AG20443 (cell line): ENCODE results near the gene POLR1H.
A peak's percentile ranks its signal among the peaks of the same experiment; 100 is the strongest.
"Not testable (repeated sequence)": the region's sequence is repeated elsewhere in the genome, so short reads cannot be mapped to it uniquely, and the experiment has no call there.

ENCODE experiments used
- DNase-seq: peaks from one replicate; pipeline ENCODE4 v3.0.0; 2012; ENCODE audit warnings: low spot score, mixed read lengths

POLR1H gene, protein sequence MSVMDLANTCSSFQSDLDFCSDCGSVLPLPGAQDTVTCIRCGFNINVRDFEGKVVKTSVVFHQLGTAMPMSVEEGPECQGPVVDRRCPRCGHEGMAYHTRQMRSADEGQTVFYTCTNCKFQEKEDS

GRCh38 chr6:30061092-30061857 lies at the start of gene POLR1H:
POLR1H (plus strand) TSS chr6:30061265; CDS start chr6:30061525, 260 bp downstream.
- DNase-seq, result peak; percentile 97

GRCh38 chr6:30013291-30013922 lies 47.7 kb upstream of the POLR1H start:
- peak; percentile 55 for DNase-seq

- DNase-seq, result no peak
Measured at GRCh38 chr6:30019819-30020218, 41.2 kb upstream of the POLR1H start.

DNA sequence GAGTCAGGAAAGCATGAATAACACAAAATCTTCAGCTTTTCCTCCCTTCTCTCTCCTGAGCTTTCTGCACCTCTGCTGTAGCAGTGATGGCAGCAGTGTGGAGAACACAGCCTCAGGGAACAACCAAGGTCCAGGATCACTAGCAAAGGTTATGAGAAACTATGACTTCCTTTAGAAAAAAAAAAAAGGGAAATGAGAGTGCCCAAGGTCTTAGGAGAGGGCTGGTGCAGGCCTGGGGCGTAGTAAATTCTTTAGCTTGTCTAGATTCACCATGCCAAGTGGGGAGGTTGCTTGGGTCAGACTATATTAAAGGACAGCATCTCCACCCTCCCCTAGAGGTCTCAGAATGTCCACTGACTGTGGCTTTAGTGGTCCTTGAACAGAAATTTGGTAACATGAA lies 40.4 kb upstream of the POLR1H start:
- DNase-seq, result no peak

- DNase-seq, result no peak
Measured at GRCh38 chr6:30022189-30022588, 38.9 kb upstream of the POLR1H start.

DNA sequence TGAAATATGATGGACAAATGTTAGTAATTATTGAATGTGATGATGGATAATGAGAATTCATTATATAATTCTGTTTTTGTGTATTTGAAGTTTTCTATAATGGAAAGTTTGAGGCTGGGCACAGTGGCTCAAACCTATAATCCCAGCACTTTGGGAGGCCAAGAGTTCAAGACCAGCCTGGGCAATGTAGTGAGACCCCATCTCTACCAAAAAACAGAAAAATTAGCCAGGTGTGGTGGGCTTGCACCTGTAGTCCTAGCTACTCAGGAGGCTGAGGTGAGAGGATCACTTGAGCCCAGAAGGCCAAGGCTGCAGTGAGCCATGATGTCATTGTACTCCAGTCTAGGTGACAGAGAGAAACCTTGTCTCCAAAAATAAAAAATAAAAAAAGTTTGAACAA lies 38.4 kb upstream of the POLR1H start:
- not testable (repeated sequence) for DNase-seq

- DNase-seq, result no peak
Measured at GRCh38 chr6:30025186-30025585, 35.9 kb upstream of the POLR1H start.

DNA sequence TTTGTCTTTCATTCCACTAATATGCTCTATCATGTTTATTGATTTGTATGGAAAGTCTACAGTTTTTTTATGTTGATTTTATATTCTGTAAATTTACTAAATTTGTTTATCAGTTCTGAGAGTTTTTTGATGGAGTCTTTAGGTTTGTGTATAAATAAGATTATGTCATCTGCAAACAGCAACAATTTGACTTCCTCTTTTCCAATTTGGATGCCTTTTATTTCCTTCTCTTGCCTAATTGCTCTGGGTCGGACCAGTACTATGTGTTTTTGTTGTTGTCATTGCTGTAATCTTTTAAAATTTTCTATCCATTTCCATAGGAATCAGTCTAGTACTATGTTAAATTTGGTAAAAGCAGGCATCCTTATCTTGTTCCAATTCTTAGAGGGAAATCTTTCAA lies 31.5 kb upstream of the POLR1H start:
- DNase-seq, result no peak

DNA sequence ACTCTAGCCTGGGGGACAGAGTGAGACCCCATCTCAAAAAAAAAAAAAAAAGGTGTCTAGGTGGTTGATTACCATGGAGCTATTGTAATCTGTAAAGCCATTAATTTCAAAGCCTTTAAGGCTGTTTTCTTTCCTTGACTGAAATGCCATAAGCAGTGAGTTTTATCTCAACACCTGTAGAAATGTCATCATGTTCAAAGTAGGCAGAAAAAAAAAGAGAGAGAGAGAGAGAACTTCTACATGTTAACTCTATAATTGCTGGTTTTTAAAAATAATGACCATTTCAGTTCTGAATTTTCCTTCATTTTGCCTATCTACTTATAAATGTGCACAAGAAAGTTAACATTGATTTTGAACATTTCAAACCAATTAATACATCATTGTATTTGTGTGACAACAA lies 29.7 kb upstream of the POLR1H start:
- no peak for DNase-seq

- DNase-seq, result peak; percentile 26
Measured at GRCh38 chr6:30033440-30033839, 27.6 kb upstream of the POLR1H start.

DNA sequence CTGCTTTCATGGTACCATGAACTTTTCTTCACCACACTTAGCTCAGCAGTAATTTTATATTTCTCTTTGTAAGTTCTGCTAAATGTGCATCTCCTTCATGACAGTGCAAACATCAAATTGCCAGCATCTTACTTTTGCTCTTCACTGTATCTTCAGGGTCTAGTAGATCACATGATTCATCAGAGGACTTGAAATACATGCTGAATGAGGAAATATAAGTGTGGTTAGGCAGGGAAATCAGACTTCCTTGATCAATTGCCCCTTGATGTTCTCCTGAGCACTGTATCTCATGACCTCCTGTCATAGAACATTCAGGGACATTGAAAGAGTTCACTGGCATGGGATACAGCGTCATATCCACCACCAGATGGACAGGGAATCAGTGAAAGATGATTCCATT lies 25.3 kb upstream of the POLR1H start:
- DNase-seq, result no peak

DNA sequence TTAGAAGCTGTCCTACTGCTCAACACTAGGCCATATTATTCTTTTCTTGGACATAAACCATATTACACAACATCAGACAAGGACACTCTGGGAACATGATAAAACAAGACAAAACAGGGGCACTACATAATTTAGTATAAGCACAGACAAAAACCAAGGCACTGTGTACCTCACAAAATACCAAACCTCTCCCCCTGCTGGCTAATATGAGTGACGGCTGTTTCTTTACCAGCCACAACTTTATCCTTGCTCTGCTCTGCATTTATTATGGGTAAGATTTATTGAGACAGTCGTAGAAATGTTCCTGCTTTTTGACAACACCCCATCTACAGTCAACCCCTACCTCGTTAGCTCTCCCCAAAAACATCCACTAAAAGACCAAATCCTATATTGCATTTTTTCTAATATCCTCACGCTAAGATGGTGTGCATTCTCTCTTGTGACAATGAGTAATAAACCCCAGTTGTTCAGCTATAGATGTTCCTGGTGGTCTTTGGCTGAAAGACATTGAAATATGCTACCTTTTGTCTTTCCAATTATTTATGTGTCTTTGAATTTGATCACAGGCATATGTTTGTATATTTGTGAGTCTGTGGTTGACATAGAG lies 23.8 kb upstream of the POLR1H start:
- DNase-seq, result peak; percentile 44

GRCh38 chr6:30041221-30041620 lies 19.8 kb upstream of the POLR1H start:
- no peak for DNase-seq

- DNase-seq, result no peak
Measured at GRCh38 chr6:30041821-30042220, 19.2 kb upstream of the POLR1H start.

DNA sequence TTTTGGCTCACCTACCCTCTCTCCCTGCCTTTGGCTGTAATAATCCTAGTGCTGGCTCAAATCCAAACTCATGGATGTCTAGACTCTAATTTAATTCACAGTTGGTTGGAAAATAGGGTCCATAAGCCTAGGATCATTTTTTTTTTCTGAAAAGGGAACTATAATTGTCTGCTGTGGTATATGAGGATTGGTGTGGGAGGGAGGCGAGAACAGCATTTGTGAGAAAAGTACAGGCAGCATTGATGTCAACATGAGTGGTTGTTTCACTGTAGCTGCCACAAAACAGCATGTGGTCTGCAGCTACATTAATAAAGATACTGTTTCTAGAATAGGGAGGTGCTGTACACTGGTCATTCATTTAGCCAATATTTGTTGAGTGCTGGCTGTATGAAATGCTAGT lies 18.6 kb upstream of the POLR1H start:
- no peak for DNase-seq

DNA sequence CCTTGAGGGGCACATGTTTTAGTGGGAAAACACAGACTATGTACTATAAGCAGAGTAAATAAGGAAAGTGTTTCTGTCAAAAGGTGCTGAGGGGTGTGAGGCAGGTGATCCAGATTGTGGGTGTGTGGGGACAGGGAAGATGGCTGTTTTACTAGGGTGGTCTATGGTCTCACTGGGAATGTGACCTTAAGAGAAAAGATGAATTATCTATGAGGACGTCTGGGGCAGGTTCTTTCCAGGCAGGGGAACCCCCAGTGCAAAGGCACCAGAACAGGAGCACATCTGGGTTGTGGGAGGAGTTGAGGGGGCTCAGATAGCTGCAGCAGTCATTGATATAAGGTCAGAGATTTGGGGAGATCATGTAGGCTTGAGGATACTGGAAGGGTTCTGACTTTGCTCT lies 18.2 kb upstream of the POLR1H start:
- no peak for DNase-seq

GRCh38 chr6:30043744-30044143 lies 17.3 kb upstream of the POLR1H start:
- DNase-seq, result no peak

GRCh38 chr6:30044630-30045029 lies 16.4 kb upstream of the POLR1H start:
- peak; percentile 82 for DNase-seq

- DNase-seq, result no peak
Measured at GRCh38 chr6:30047220-30047619, 13.8 kb upstream of the POLR1H start.

- no peak for DNase-seq
Measured at GRCh38 chr6:30053682-30054081, 7.4 kb upstream of the POLR1H start.

- DNase-seq, result no peak
Measured at GRCh38 chr6:30055513-30055912, 5.6 kb upstream of the POLR1H start.

GRCh38 chr6:30060606-30061091 lies 416 bp upstream of the POLR1H start:
- peak; percentile 53 for DNase-seq
